Panc1 (cell line): ENCODE results near the gene PPIA.

Experiments used
- POLR2AphosphoS5 ChIP-seq: IDR thresholded peaks from 2 replicates; pipeline ENCODE4 v1.6.1; 2012; ENCODE audit warnings: mild to moderate bottlenecking, low read depth, low read length, moderate library complexity
- SIN3A ChIP-seq: IDR thresholded peaks from 2 replicates; pipeline ENCODE4 v1.6.1; 2012; ENCODE audit warnings: low read depth, mild to moderate bottlenecking, low read length, moderate library complexity, borderline replicate concordance; ENCODE audit not compliant: insufficient read depth
- TCF7L2 ChIP-seq: IDR thresholded peaks from 2 replicates; pipeline ENCODE4 v1.6.1; 2011; ENCODE audit warnings: mild to moderate bottlenecking, low read depth, low read length, inconsistent platforms
- TF ChIP-seq, protein P1 (sequence below): fragments of 450-650 bp; IDR thresholded peaks from 2 replicates; pipeline ENCODE4 v1.5.1; 2017; ENCODE audit warnings: mild to moderate bottlenecking
- TF ChIP-seq, protein P2 (sequence below), 2 experiments: IDR thresholded peaks; 2 replicates each; pipeline ENCODE4 v1.6.1; 2011 to 2012; ENCODE audit warnings: low read depth in 2 of 2, control low read depth in 1 of 2, low read length in 1 of 2, mild to moderate bottlenecking in 1 of 2, moderate library complexity in 1 of 2; ENCODE audit not compliant: insufficient read depth in 1 of 2

DNA sequence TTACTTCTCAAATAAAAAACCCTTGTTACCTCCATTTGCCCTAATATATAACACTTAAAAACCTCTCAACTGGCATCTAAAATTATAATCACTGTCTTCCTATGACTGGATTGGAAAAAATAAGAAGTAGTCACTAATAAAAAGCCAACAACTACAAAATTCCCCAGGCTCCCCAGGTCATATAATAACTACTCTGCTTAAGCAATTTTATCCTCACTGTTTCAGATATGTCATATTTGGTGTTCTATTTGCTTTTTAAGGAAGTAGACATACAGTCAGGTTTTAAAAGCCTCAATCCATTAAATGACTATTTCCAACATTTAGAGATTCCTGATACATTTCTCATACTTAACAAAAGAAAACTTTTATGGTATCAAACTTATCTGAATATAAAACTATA lies 49.0 kb downstream of the PPIA start:
- TF ChIP-seq, protein P1, sequence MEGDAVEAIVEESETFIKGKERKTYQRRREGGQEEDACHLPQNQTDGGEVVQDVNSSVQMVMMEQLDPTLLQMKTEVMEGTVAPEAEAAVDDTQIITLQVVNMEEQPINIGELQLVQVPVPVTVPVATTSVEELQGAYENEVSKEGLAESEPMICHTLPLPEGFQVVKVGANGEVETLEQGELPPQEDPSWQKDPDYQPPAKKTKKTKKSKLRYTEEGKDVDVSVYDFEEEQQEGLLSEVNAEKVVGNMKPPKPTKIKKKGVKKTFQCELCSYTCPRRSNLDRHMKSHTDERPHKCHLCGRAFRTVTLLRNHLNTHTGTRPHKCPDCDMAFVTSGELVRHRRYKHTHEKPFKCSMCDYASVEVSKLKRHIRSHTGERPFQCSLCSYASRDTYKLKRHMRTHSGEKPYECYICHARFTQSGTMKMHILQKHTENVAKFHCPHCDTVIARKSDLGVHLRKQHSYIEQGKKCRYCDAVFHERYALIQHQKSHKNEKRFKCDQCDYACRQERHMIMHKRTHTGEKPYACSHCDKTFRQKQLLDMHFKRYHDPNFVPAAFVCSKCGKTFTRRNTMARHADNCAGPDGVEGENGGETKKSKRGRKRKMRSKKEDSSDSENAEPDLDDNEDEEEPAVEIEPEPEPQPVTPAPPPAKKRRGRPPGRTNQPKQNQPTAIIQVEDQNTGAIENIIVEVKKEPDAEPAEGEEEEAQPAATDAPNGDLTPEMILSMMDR = no peak
- no peak for TF ChIP-seq TCF7L2
- TF ChIP-seq, protein P2, sequence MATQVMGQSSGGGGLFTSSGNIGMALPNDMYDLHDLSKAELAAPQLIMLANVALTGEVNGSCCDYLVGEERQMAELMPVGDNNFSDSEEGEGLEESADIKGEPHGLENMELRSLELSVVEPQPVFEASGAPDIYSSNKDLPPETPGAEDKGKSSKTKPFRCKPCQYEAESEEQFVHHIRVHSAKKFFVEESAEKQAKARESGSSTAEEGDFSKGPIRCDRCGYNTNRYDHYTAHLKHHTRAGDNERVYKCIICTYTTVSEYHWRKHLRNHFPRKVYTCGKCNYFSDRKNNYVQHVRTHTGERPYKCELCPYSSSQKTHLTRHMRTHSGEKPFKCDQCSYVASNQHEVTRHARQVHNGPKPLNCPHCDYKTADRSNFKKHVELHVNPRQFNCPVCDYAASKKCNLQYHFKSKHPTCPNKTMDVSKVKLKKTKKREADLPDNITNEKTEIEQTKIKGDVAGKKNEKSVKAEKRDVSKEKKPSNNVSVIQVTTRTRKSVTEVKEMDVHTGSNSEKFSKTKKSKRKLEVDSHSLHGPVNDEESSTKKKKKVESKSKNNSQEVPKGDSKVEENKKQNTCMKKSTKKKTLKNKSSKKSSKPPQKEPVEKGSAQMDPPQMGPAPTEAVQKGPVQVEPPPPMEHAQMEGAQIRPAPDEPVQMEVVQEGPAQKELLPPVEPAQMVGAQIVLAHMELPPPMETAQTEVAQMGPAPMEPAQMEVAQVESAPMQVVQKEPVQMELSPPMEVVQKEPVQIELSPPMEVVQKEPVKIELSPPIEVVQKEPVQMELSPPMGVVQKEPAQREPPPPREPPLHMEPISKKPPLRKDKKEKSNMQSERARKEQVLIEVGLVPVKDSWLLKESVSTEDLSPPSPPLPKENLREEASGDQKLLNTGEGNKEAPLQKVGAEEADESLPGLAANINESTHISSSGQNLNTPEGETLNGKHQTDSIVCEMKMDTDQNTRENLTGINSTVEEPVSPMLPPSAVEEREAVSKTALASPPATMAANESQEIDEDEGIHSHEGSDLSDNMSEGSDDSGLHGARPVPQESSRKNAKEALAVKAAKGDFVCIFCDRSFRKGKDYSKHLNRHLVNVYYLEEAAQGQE (IDR thresholded peaks at IDR 0.05; ENCODE audit: insufficient read depth in 1 of 2, low read depth in 2 of 2, low read length in 1 of 2) = no peak
- TF ChIP-seq POLR2AphosphoS5 = no peak
- no peak for TF ChIP-seq SIN3A
